22Rv1 (cell line): ENCODE measurements around the gene CDX1.

Source experiments
- H3K27ac ChIP-seq: fragments of 450-650 bp; 2 replicates; pipeline ENCODE4 v1.5.1; 2017
- CTCF ChIP-seq: fragments of 450-650 bp; IDR thresholded peaks from 2 replicates; pipeline ENCODE4 v1.5.1; 2017; ENCODE audit warnings: mild to moderate bottlenecking
- ZFX ChIP-seq: fragments of 450-650 bp; IDR thresholded peaks from 2 replicates; pipeline ENCODE4 v1.6.1; 2017; ENCODE audit warnings: antibody characterized with exemption, borderline replicate concordance

CDX1 gene

GRCh38 chr5:150204590-150204960, 38.0 kb downstream of the CDX1 start:
- TF ChIP-seq ZFX (no peak), CTCF (no peak)
- no peak overlapping the region for H3K27ac ChIP-seq

- no peak overlapping the region for H3K27ac ChIP-seq
- no peak for TF ChIP-seq ZFX
- TF ChIP-seq CTCF: no peak
These were observed 39.7 kb downstream of the CDX1 start for GRCh38 chr5:150206098-150206778.

- H3K27ac ChIP-seq: no peak overlapping the region
- TF ChIP-seq CTCF (no peak), ZFX (no peak)
These were observed 40.2 kb downstream of the CDX1 start for GRCh38 chr5:150206779-150207115.

- no peak overlapping the region for H3K27ac ChIP-seq
These were observed 41.9 kb downstream of the CDX1 start for GRCh38 chr5:150208187-150209098.

GRCh38 chr5:150209099-150209635, 42.6 kb downstream of the CDX1 start:
- H3K27ac ChIP-seq: no peak overlapping the region
- no peak for TF ChIP-seq CTCF
- TF ChIP-seq ZFX: no peak

More at GRCh38 chr5:150208187-150209098, 41.9 kb downstream of the CDX1 start:
- no peak for TF ChIP-seq ZFX
- no peak for TF ChIP-seq CTCF

GRCh38 chr5:150210644-150211043, 44.1 kb downstream of the CDX1 start:
- TF ChIP-seq CTCF (no peak), ZFX (no peak)
- no peak overlapping the region for H3K27ac ChIP-seq
